ENCODE data around the gene NRIP2.

GRCh38 chr12:2877953-2878732 lies 43.3 kb upstream of the NRIP2 start:
- no peak for TF ChIP-seq CTCF (IDR thresholded peaks at IDR 0.05)
- TF ChIP-seq REST (IDR thresholded peaks at IDR 0.05; ENCODE audit: insufficient read depth in 1 of 2, low read depth in 2 of 2, low read length in 1 of 2), result no peak
- no peak for TF ChIP-seq POLR2AphosphoS5 (IDR thresholded peaks at IDR 0.05; ENCODE audit: low read depth, low read length)
- TF ChIP-seq SIN3A (IDR thresholded peaks at IDR 0.05; ENCODE audit: borderline replicate concordance, insufficient read depth, low read depth, low read length), result no peak

All from Panc1 (cell line).